NCI-H2196 (cell line): ENCODE measurements around the gene LAP3.
"Not testable (repeated sequence)": the region's sequence is repeated elsewhere in the genome, so short reads cannot be mapped to it uniquely, and the experiment has no call there.

Experiments
- DNase-seq: peaks from one replicate; lab custom pipeline; 2025; ENCODE audit not compliant: unreplicated experiment; lab: John Stamatoyannopoulos, UW

The LAP3 gene

DNA sequence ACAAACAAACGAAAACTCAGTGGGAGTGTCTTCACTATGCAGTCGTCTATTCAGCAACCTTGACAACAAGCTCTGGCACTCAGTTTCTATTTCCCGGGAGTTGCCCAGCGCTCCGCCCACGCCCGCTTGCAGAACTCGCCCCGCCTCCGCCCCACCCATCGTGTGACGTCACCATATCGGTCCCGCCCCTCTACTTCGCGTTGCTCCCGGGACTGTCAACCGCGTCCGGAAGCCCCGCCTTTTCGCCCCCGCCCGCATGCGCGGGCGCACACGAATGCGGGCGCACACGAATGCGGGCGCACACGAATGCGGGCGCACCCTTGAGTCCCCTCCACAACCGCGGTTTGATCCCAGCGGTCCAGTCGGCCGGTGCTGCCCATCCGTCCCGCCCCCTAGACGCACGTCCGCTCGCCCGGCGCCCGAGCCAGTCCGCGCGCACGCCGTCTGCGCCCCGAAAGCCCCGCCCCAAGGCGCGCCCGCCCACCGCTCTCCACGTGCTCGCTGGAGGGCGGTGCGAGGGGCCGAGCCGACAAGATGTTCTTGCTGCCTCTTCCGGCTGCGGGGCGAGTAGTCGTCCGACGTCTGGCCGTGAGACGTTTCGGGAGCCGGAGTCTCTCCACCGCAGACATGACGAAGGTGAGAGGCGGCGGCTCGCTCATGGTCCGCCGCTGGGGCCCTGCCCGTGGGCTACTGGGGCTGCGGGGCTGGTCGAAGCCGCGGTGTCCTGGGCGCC lies at the start of gene LAP3:
TSS of gene LAP3 (plus strand) at position 267 of the 733 bp plus-strand sequence. CDS start at position 535, 268 bp downstream.
- peak; percentile 96 for DNase-seq

DNA sequence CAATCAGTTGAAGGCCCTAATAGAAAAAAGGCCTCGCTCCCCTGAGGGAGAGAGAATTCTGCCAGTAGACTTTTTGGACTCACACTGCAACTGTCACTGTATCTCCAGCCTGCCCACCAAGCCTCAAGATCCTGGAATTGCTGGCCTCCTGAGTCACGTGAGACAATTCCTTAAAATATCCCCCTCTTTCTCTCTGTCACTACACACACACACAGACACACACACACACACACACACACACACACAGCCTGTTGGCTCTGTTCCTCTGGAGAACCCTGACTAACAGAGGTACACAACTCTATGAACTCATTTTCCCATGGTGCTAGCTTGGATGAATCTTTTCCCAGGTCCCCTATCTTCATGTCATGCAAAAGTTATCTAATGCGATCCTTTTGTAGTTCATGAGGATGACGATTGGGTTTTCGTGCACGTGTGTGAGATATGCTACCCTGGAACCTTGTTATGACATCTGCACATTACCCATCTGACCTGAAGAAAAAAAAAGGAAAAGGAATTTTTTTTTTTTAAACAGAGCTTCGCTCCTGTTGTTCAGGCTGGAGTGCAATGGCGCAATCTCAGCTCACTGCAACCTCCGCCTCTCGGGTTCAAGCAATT lies 48.3 kb upstream of the LAP3 start:
- DNase-seq = no peak

DNA sequence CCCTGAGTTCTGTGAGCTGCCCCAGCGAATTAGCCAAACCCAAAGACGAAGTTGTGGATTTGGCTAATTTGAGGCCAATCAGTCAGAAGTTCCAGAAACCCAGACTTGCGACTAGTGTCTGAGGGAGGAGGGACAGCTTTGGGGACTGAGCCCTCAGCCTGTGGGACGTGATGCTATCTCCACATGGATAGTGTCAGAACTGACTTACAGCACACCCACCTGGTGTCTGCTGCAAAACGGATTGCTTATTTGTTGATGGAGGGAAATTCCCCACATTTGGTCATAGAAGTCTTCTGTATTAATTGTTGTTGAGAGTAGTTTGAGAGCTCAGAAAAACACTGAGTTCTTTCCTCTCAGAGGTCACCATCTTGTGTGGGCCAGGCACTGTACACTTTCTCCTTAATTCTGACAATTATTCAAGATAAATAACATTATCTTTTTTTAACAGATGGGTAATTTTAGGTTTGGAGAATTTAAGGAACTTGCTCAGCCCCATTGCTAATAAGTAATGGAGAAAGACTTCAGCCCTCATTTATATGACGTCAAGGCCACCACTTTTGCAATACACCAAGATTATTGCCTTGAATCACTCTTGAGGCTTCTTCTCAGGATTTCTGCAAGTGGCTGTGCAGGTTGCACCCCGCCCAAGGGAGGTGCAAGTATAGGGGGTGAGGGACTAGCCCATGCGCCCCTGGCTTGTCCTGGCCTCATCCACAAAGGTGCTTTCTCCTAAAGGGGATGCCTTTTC lies 45.3 kb upstream of the LAP3 start:
- DNase-seq = no peak

DNA sequence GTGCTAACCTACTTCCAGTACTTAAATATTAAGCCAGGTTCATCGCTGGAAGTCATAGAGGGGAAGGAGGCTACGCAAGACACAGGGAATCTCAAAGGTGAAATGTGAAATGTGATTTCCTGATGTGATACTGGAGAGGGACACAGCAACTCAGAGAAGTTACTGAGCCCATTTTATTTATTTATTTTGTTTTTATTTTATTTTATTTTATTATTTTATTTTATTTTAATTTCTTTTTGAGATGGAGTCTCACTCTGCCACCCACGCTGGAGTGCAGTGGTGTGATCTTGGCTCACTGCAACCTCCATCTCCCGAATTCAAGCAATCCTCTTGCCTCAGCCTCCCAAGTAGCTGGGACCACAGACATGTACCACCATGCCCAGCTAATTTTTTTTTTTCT lies 42.3 kb upstream of the LAP3 start:
- no peak for DNase-seq

DNA sequence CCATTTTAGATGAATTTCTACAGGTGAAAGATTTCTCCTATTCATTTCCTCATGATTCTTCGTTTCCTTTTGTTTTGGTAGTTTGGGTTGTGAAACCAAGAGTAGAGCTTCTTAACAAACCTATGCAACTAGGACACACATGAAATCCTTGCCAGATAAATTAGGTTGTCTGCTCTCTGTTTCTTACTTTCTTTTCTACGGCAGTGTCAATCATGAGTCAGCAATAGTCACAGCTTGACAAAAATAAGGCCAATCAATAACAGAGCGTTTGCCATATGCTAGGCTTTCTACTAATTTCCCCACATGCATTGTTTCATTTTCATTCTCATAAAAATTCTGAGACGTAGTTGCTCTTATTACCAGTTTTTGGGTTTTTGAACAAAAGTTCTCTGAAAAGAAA lies 41.8 kb upstream of the LAP3 start:
- DNase-seq = no peak

DNA sequence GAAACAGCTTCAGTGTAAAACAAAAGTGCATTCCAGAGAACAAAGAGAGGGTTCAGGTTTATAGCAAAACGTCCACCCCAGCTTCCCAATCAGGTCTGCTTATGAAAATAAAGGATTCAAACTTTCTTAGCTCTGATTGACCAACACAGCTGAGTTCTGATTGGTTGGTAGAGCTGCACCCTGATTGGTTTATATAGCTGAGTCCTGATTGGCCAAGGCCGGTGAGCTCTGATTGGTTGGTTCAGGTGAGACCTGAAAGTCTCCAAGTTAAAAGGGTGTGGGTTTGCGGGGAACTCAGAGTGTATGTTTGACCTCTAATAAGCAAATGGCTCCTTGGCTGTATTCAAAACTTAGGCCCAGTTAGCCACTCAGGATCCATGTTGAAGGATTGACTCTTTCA lies 41.1 kb upstream of the LAP3 start:
- DNase-seq = no peak

DNA sequence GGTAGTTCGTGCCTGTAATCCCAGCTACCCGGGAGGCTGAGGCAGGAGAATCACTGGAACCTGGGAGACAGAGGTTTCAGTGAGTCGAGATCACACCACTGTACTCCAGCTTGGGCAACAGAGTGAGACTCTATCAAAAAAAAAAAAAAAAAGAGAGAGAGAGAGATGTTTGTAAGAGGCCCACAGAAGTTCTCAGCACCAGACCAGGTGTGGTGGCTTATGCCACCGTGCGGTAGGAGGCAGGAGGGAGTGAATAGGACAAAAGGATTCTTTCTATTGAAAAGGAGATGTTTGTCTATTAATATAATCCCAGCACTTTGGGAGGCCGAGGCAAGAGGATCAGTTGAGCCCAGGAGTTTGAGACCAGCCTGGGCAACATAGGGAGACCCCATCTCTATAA lies 39.9 kb upstream of the LAP3 start:
- not testable (repeated sequence) for DNase-seq

DNA sequence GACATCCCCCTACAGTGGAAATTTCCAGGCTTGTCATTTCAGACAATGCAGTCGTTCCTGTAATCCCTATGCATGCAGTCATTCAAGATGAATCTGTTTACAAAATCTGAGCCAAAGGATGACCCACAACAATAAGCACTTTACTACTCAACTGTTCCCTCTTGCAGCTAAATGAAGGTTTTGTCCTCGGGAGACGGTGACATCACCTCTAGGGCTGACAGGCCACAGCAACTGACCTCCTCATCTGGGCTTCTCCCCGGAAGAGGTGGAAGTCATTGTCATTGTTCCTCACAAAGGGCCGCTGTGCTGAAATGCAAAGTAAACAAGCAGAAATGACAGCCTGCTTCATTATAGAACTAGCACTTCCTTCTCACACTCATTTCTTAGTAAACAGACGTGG lies 32.8 kb upstream of the LAP3 start:
- DNase-seq = peak; percentile 46

DNA sequence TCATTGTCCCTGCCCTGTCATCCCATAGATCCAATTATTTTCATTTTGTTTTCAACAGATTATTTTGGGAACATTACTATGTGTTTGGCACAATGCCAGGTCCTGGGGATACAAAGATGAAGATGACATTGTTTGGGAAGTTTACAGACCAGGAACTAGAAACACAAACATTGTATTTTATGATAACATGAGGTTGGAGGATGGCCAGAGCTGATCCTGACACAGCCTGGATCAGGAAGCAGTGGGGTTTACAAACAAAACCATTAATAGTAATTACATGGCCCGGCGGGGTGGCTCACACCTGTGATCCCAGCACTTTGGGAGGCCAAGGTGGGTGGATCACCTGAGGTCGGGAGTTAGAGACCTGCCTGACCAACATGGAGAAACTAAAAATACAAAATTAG lies 32.2 kb upstream of the LAP3 start:
- DNase-seq = peak; percentile 37

DNA sequence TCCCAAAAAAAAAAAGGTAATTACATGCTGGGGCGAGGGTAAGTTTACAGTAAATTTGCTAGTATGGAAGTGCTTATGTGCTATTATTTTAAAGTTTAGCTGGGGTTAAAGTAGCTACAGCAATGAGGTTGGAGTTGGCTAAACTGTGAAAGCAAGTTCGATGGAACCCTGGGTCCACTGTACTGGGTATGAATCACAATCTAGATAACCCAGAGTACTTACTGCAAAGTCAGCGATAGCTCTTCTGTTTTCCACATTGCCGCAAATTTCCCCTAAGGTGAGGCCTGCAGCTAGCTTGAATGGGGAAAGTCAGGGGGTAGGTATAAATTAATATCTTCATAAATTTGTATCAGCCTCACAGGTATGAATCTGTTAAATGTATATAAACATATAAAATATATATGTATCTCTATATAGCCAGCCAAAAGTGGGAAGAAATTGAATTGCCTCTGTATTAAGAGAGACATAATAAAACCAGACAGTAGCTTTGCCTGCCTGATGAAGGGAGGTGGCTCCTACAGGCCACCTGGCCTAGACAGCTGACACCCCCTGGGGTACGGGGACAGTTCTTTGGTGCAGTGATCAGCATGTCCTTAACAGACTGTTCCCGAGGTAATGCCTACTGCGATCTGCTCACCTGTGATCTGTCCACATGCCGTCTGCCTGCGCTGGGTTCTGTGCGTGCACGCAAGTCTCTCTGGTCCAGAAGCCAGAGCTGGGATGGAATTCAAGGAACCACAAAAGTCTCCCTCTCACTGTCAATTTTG lies 31.4 kb upstream of the LAP3 start:
- DNase-seq = no peak

DNA sequence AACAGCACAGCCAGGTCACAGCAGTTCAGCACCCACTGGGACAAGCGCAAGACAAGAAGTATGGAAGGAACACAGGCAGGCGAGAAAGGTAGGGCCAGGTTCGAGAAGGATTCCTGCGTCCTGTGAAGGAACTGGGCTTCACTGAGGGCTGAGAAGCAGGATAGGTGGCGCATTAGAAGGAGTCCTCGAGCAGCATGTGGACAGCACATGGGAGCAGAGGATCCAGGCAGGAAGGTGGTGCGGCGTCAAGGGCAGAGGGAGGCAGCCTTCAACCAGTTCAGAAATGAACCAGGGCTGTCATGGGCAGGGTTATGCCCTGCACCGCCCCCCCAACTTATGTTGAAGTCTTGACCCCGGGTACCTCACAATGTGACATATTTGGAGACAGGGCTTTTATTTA lies 30.8 kb upstream of the LAP3 start:
- DNase-seq = no peak

DNA sequence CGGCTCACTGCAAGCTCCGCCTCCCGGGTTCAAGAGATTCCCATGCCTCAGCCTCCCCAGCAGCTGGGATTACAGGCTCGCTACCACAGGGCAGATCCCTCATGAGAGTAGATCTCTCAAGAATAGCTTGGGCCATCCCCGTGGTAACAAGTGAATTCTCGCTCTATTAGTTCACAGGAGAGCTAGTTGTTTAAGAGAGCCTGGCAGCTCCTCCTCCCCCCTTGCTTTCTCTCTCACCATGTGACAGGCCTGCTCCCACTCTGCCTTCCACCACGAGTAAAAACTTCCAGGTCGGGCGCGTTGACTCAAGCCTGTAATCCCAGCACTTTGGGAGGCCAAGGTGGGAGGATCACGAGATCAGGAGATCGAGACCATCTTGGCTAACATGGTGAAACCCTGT lies 30.3 kb upstream of the LAP3 start:
- no peak for DNase-seq

DNA sequence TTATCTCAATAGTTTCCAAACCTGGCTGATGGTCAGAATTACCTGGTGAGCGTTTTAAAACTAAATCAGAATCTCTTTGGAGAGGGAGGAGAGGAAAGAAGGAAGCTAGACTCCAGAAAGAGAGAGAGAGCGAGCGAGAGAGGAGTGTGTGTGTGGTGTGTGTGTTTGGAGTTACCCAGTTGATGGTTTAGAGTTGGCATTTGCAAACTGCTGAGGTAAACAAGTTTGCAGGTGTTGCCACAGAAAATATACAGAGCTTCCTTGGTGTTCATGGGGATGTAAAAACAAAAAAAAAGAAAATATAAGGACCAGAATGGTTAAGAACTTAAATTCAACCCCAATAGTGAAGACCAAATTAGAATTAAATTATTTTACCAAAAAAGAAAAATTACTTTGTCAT lies 26.4 kb upstream of the LAP3 start:
- no peak for DNase-seq

DNA sequence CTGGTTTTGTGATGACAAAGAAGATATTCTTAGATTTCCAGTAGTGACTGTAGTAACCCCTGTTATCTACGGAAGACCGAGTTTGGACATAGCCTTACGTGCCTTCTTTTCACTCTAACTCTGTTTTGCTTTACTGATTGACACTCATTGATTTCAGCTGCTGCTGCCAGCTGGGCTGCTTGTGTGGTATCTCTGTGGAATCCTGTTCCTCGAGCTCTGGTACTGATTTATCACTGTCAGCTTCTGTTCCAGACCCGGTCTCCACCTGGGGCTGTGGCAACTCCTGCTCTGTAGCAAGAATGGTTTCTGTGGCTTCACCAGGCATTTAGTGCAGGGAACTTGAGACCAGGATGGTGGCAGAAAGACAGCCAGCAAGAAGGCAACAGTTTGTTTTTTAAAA lies 24.6 kb upstream of the LAP3 start:
- no peak for DNase-seq

DNA sequence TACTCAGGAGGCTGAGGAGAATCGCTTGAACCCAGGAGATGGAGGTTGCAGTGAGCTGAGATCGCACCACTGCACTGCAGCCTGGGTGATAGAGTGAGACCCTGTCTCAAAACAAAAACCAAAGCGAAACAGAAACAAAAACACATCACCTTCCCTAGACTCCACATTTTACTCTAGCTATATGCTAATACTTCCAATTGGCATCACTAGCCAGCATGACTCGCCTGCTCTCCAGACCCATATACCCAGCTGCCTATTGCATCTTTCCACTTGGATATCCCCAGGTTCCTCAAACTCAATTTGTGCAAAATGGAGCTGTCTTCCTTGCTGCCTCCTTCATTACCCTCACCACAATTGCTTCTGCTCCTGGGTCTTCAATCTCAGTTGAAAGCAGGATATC lies 22.4 kb upstream of the LAP3 start:
- DNase-seq = no peak

DNA sequence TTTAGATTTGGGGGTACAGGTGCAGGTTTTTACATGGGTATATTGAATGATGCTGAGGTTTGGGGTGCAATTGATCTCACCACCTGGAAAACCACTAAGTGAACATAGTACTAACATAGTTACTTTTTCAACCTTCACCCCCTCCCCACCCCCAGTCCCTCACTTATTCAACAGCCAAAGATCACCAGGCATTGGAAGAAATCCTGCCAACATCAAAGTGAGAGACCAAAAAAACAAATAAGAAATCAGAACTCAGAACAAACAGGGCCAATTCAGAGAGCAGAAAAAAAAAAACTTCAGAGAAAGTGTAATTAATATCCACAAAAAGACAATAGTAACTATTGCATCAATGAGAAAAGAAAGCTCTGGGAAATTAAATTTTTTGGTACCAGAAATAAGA lies 20.5 kb upstream of the LAP3 start:
- DNase-seq = no peak

DNA sequence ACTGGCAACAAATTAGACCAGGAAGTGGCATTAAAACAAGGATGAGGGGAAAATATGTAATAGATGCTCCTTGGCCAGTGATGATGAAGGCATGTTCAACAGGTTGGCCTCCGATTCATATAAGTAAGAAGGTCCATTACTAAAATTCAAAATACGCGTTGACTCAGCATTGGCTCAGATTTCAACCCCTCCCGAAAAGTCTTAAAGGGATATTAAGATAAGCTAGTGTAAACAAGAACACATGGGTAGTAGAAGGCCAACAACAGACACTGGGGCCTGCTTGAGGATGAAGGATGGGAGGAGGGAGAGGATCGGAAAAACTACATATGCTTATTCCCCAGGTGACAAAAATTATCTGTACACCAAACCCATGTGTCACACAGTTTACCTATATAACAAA lies 19.1 kb upstream of the LAP3 start:
- DNase-seq = no peak

DNA sequence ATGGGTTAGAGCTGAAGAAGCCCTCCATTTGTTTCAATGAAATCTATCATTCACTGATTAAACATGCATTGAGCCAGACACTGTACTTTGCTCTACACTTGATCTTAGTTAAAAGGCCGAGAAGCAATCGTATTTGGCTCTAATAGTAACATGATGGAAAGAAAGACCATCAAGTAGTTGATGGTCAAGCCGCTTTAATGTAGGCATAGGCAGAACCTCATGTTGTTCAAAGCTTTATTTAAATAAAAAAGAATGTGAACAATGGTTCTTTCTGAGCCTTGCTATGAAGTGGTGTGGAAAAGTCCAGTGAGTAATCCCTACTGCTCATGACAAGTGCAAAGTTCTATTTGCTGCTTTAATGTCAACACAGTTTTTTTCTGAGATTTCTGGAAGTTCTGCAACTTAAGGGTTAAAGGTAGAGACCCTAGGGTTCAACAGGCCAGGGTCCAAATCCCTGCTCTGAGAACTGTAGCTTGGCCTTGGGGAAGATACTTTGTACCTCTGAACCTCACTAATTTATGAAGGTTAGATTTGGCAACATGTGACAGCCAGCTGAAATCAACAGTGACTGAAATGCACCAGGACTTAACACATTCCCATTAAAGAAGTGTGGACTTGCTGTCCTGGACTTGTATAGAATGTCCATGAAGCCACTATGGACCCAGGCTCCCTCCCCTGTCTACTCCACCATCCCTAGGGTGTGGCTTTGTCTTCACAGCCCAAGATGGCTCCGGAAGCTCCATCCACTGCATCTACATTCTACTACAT lies 17.9 kb upstream of the LAP3 start:
- no peak for DNase-seq

DNA sequence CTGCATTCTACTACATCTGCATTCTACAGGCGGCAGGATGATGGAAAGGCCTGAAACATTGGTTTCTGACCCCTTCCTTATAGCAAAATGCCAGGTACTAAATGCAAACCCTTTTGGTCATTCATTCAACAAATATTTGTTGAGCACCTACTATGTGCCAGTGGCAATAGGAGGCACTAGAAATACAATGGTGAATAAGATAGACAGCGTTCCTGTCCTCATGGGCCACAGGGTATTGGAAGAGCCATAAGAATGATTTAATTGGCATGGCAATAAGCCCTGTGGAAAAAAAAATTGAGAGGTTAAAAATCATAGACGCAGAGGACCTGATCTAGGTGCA lies 17.3 kb upstream of the LAP3 start:
- DNase-seq = no peak

DNA sequence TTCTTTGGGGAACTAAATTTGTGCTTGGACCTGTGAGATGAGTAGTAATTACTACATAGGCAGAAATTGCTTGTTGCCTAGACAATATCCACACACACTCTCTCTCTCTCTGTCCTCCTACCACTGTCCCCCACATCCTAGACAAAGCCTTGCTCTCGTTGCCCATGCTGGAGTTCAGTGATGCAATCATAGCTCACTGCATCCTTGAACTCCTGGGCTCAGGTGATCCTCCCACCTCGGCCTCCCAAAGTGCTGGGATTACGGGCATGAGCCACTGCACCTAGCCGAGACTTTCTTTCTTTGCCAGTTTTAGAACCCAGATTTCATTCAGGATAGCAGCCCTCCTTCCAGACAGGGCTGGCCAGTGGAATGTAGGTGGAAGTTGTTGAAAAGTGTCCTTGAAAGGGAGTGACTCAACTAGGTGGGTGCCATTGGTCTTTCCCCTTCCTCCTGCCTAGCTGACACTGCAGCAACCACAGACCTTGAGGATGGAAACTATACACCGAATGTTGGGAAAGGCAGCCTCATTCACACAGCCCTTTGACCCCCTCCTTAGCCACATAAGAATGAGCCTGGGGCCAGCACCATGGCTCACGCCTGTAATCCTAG lies 16.8 kb upstream of the LAP3 start:
- no peak for DNase-seq
